ENCODE data around the gene AMBP.

AMBP gene

DNA sequence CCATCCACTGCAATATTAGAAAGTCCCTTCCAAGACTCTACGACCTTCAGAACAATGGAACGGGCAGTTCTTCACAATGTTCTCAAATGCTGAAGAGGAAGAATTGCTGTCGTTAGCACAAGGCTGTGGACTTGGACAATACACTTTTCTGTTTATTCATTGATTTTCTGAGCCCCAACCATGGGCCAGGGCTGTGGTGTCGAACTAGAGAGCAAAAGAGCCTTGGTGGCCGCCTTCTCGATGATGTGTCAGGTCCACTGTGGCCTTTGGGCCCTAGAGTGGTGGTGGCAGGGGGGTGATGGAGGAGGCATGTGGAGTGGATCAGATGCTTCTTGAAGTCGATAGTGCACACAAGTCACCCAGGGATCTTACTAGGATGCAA, 39.5 kb upstream of the AMBP start:
- Mint-ChIP-seq H3K27me3 (peaks cover 9% of the 10 kb centered on the region), H3K9me3 (no peaks in the 10 kb centered on the region), H3K4me1 (no peaks in the 10 kb centered on the region), H3K27ac (no peak overlapping the region), H3K4me3 (no peak overlapping the region), H3K36me3 (no peaks in the 10 kb centered on the region)

GRCh38 chr9:114116126-114116747, 38.1 kb upstream of the AMBP start:
- H3K4me3 Mint-ChIP-seq = no peak overlapping the region
- no peak overlapping the region for H3K27ac Mint-ChIP-seq
- no peaks in the 10 kb centered on the region for H3K36me3 Mint-ChIP-seq
- peaks cover 10% of the 10 kb centered on the region for H3K27me3 Mint-ChIP-seq
- no peaks in the 10 kb centered on the region for H3K9me3 Mint-ChIP-seq
- H3K4me1 Mint-ChIP-seq = no peaks in the 10 kb centered on the region

GRCh38 chr9:114115654-114116125, 37.6 kb upstream of the AMBP start:
- no peaks in the 10 kb centered on the region for H3K36me3 Mint-ChIP-seq
- peaks cover 10% of the 10 kb centered on the region for H3K27me3 Mint-ChIP-seq
- no peaks in the 10 kb centered on the region for H3K9me3 Mint-ChIP-seq
- H3K27ac Mint-ChIP-seq = no peak overlapping the region
- no peak overlapping the region for H3K4me3 Mint-ChIP-seq
- no peaks in the 10 kb centered on the region for H3K4me1 Mint-ChIP-seq

DNA sequence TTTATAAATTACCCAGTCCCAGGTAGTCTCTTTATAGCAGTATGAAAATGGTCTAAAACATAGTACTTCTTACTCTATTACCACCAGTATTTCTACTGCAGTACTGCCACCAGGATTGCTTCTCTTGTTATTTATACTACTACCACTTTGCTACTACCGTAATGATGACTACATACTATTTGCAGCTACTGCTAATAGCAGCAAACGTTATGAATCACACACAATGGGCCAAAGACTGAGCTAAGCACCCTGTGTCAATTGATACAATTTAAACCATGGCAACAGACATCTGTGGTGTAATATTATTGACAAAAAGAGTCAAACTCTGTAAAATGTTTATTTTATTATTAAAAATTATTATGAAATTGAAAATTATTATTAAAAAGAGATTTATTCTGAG, 36.3 kb upstream of the AMBP start:
- H3K4me3 Mint-ChIP-seq = no peak overlapping the region
- no peak overlapping the region for H3K27ac Mint-ChIP-seq
- no peaks in the 10 kb centered on the region for H3K36me3 Mint-ChIP-seq
- no peaks in the 10 kb centered on the region for H3K9me3 Mint-ChIP-seq
- H3K27me3 Mint-ChIP-seq = peaks cover 11% of the 10 kb centered on the region
- H3K4me1 Mint-ChIP-seq = no peaks in the 10 kb centered on the region

DNA sequence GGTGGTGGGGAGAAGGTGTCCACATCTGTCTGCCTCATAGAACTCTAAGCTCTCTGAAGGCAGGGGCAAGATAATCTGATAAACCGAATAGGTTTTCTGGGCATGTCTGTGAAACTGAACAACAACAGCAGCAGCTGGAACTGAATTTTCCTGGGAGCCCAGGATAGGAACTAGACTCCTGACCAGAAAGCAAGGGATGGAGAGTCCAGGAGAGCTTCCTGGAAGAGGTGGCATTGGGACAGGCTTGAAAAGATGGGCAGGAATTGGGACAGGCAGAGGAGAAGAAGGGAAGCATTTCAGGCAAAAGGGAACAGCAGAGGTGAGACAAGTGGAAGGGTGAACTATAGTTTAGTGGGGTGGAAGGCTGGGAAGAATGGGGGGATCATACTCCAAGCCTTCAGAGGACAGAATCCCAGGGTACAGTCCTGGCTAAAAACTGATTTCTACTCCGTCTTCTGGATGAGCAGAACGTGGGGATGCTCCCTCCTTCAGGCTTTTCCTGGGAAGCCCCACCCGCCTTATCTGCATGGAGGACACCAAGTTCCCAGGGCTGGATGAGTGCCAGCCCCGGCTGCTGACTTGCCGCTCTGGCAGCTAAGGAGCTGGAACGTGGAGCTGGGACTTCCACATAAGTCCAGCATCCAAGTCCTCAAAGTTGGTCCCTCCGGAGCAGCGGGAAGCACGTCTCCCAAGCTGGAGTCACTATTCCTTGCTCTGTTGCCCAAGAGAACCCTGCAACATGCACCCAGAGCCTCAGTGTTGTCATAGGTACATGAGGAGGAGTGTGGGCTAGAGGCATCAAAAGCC, 34.9 kb upstream of the AMBP start:
- H3K9me3 Mint-ChIP-seq = no peaks in the 10 kb centered on the region
- no peaks in the 10 kb centered on the region for H3K4me1 Mint-ChIP-seq
- no peaks in the 10 kb centered on the region for H3K36me3 Mint-ChIP-seq
- no peak overlapping the region for H3K4me3 Mint-ChIP-seq
- H3K27me3 Mint-ChIP-seq = peaks cover 10% of the 10 kb centered on the region
- H3K27ac Mint-ChIP-seq = no peak overlapping the region

DNA sequence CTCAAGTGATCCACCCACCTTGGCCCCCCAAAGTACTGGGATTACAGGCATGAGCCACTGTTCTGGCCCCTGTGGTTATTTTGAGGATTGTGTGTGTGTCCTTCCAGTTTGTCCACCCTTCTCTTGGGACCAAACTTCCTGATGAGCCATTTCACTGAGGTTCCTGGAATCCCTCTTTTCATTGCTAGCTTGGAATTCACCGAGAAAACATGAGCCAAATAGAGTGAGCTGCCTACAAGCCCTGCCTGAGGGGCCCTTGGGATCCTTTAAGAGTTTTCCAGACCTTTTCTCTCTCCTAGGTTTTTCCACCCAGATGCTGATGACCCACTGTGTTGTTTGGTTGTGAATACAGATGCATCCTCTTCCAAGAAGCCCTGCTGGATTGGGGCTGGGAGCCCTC, 34.2 kb upstream of the AMBP start:
- H3K4me1 Mint-ChIP-seq = no peaks in the 10 kb centered on the region

DNA sequence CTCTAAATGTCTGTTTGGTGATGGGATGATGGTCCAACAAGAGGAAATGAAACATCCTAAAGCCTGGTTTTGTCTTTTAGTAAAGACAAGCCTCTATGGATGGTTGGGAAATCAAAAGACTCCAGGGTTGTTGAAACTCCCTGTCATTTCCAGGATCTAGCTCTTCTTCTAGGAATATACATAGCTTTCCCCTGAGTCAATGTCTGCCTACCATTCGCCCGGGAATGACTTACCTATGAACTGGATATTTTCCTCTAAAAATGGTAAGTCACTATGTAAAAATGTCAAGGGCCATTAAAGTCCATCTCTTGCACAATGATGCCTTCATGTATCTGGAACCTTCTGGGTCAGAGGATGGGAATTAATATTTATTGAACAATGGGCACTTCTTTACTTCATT, 32.1 kb upstream of the AMBP start:
- Mint-ChIP-seq H3K4me3 (no peak overlapping the region), H3K36me3 (no peaks in the 10 kb centered on the region), H3K4me1 (no peaks in the 10 kb centered on the region), H3K27ac (no peak overlapping the region), H3K9me3 (no peaks in the 10 kb centered on the region), H3K27me3 (peaks cover 8% of the 10 kb centered on the region)

More for the DNA sequence above, 34.2 kb upstream of the AMBP start:
- no peak overlapping the region for H3K4me3 Mint-ChIP-seq
- H3K27ac Mint-ChIP-seq = no peak overlapping the region
- no peaks in the 10 kb centered on the region for H3K36me3 Mint-ChIP-seq
- no peaks in the 10 kb centered on the region for H3K9me3 Mint-ChIP-seq
- peaks cover 10% of the 10 kb centered on the region for H3K27me3 Mint-ChIP-seq

GRCh38 chr9:114109124-114109523, 31.0 kb upstream of the AMBP start:
- H3K9me3 Mint-ChIP-seq = no peaks in the 10 kb centered on the region
- H3K4me3 Mint-ChIP-seq = no peak overlapping the region
- no peaks in the 10 kb centered on the region for H3K4me1 Mint-ChIP-seq
- no peak overlapping the region for H3K27ac Mint-ChIP-seq
- no peaks in the 10 kb centered on the region for H3K36me3 Mint-ChIP-seq
- peaks cover 8% of the 10 kb centered on the region for H3K27me3 Mint-ChIP-seq

GRCh38 chr9:114108016-114108833, 30.1 kb upstream of the AMBP start:
- Mint-ChIP-seq H3K4me1 (no peaks in the 10 kb centered on the region), H3K27me3 (peaks cover 8% of the 10 kb centered on the region), H3K36me3 (no peaks in the 10 kb centered on the region), H3K27ac (no peak overlapping the region), H3K9me3 (no peaks in the 10 kb centered on the region), H3K4me3 (no peak overlapping the region)

DNA sequence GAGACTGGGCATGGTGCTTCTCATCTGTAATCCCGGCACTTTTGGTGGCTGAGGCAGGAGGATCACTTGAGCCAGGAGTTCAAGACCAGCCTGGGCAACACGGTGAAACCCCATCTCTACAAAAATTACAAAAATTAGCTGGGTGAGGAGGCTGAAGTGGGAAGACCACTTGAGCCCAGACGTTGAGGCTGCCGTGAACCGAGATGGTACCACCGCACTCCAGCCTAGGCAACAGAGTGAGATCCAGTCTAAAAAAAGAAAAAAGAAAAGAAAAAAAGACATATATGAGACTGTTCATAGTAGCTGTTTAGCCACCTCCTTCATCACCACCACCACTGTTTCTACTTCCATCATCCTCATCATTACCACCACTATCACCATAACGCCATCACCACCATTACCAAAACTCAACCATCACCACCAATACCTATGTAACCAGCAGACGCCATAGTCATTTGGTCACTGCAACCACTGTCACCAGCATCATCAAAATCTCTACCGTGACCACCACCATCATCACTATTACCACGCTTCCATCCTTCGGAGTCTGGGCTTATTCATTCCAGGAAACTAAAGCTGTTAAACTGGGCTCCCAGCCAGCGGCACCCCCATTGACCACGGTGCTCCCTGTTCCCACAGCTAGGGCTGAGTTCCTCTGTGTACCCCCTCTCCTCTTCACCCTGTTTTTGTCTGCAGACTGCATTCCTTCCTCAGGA, 29.3 kb upstream of the AMBP start:
- no peak overlapping the region for H3K4me3 Mint-ChIP-seq
- no peaks in the 10 kb centered on the region for H3K4me1 Mint-ChIP-seq
- H3K27me3 Mint-ChIP-seq = peaks cover 7% of the 10 kb centered on the region
- no peaks in the 10 kb centered on the region for H3K9me3 Mint-ChIP-seq
- H3K27ac Mint-ChIP-seq = no peak overlapping the region
- no peaks in the 10 kb centered on the region for H3K36me3 Mint-ChIP-seq

DNA sequence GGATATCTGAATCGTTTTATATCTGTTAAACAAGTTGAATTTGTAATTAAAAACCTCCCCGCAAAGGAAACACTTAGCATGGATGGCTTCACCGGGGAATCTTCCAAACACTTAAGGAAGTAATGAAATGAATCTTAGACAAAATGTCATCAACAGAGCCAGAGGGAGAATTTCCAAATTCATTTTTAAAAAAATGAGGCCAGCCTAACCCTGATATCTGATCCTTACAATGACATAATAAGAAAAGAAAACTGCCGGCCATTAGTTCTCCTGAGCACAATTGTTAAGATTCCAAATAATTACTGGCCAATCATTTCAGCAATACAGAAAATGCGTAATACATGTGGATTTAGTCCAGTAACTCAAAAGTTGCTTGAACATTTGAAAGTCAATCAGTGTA, 27.1 kb upstream of the AMBP start:
- Mint-ChIP-seq H3K36me3 (no peaks in the 10 kb centered on the region), H3K27ac (no peak overlapping the region), H3K4me1 (no peaks in the 10 kb centered on the region), H3K9me3 (peaks cover 5% of the 10 kb centered on the region), H3K27me3 (peaks cover 9% of the 10 kb centered on the region), H3K4me3 (no peak overlapping the region)

GRCh38 chr9:114102484-114102883, 24.4 kb upstream of the AMBP start:
- Mint-ChIP-seq H3K27me3 (peaks cover 15% of the 10 kb centered on the region), H3K36me3 (no peaks in the 10 kb centered on the region), H3K4me1 (peaks cover 3% of the 10 kb centered on the region), H3K4me3 (no peak overlapping the region), H3K9me3 (peaks cover 5% of the 10 kb centered on the region), H3K27ac (no peak overlapping the region)

DNA sequence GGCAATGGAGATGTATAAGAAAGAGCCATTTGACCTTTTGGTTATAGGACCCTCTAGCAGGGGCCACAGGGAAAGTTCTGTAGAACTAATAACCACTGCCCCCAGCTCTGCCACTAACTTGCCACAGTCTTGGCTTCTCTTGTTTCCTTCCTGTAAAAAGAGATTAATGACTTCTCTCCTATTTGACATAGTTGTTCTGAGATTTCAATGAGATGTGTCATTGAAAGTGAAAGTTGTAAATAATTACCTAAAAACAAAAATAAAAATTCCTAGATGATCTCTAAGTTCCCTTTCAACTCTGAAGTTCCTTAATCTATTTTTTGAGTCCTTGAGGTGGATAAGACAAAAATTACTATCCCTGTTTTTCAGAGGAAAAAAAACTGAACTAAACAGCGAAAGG, 22.4 kb upstream of the AMBP start:
- no peak overlapping the region for H3K27ac Mint-ChIP-seq
- H3K27me3 Mint-ChIP-seq = peaks cover 24% of the 10 kb centered on the region
- H3K4me3 Mint-ChIP-seq = no peak overlapping the region
- peaks cover 13% of the 10 kb centered on the region for H3K4me1 Mint-ChIP-seq
- peaks cover 5% of the 10 kb centered on the region for H3K9me3 Mint-ChIP-seq
- H3K36me3 Mint-ChIP-seq = no peaks in the 10 kb centered on the region

- Mint-ChIP-seq H3K4me1 (peaks cover 13% of the 10 kb centered on the region), H3K27me3 (peaks cover 24% of the 10 kb centered on the region), H3K9me3 (peaks cover 5% of the 10 kb centered on the region), H3K27ac (no peak overlapping the region), H3K4me3 (no peak overlapping the region), H3K36me3 (no peaks in the 10 kb centered on the region)
Observed at GRCh38 chr9:114099669-114100270, 21.7 kb upstream of the AMBP start.
